Measurements from ENCODE around the gene MAB21L3.

Gene MAB21L3

GRCh38 chr1:116182019-116182714, 71.0 kb downstream of the MAB21L3 start:
- no peak overlapping the region for H3K4me3 Mint-ChIP-seq
- no peaks in the 10 kb centered on the region for H3K36me3 Mint-ChIP-seq (ENCODE audit: low read depth)
- peaks cover 3% of the 10 kb centered on the region for H3K9me3 Mint-ChIP-seq
- no peaks in the 10 kb centered on the region for H3K4me1 Mint-ChIP-seq
- no peak overlapping the region for H3K27ac Mint-ChIP-seq
- H3K27me3 Mint-ChIP-seq (ENCODE audit: low read depth): peaks cover 19% of the 10 kb centered on the region
- no peak for TF ChIP-seq CTCF (IDR thresholded peaks at IDR 0.05; ENCODE audit: unreplicated experiment in 3 of 3)

All from nephron (organoid).